Stomach (tissue), 4 donors: ENCODE data around the gene COPS9.

Experiments used
- CTCF ChIP-seq, 7 experiments: fragments of 450-650 bp in 4 of 7; fragments of 200-600 bp in 3 of 7; sonication (generic) in 3 of 7; IDR thresholded peaks; one replicate each; pipeline ENCODE4 v1.5.1; 2016 to 2019; ENCODE audit warnings: antibody characterized with exemption in 7 of 7, control low read depth in 2 of 7, mild to moderate bottlenecking in 1 of 7
- EP300 ChIP-seq: sonication (generic); formaldehyde crosslinking; IDR thresholded peaks from one replicate; pipeline ENCODE4 v1.6.1; 2017; ENCODE audit warnings: antibody characterized with exemption
- POLR2A ChIP-seq, 4 donors: fragments of 450-650 bp; IDR thresholded peaks; one replicate each; pipeline ENCODE4 v1.6.1; 2016; ENCODE audit warnings: antibody characterized with exemption in 4 of 4, control low read depth in 2 of 4, mild to moderate bottlenecking in 1 of 4, moderate library complexity in 1 of 4
- POLR2AphosphoS5 ChIP-seq, 3 donors: sonication (generic); formaldehyde crosslinking; IDR thresholded peaks; one replicate each; pipeline ENCODE4 v1.6.1; 2016; ENCODE audit warnings: antibody characterized with exemption in 3 of 3

- TF ChIP-seq POLR2A (IDR thresholded peaks at IDR 0.05) (no peak), EP300 (no peak), POLR2AphosphoS5 (IDR thresholded peaks at IDR 0.05) (no peak), CTCF (IDR thresholded peaks at IDR 0.05) (no peak)
Measured at GRCh38 chr2:240140920-240141319, 4.8 kb upstream of the COPS9 start.
